IPS DF 6.9 (cell line): Measurements from ENCODE around the gene SLC6A17.

ENCODE experiments used
- DNase-seq: peaks from one replicate; pipeline ENCODE4 v3.0.0-alpha.2; 2013; ENCODE audit warnings: low read depth, low spot score
- H3K27ac ChIP-seq: one replicate; pipeline ENCODE4 v1.5.1; 2013; ENCODE audit warnings: low read length, control low read depth
- H3K27me3 ChIP-seq: 2 replicates; pipeline ENCODE4 v1.6.1; 2013; ENCODE audit warnings: mild to moderate bottlenecking, low read length; ENCODE audit not compliant: control insufficient read depth, insufficient read depth
- H3K36me3 ChIP-seq: 2 replicates; pipeline ENCODE4 v1.6.1; 2013; ENCODE audit warnings: low read length; ENCODE audit not compliant: control insufficient read depth, insufficient read depth
- H3K4me1 ChIP-seq: 2 replicates; pipeline ENCODE4 v1.6.1; 2013; ENCODE audit warnings: low read length; ENCODE audit not compliant: control insufficient read depth, insufficient read depth
- H3K4me3 ChIP-seq: 2 replicates; pipeline ENCODE4 v1.5.1; 2013; ENCODE audit warnings: mild to moderate bottlenecking, low read length
- H3K9me3 ChIP-seq: 2 replicates; pipeline ENCODE4 v1.6.1; 2013; ENCODE audit warnings: low read length, inconsistent platforms; ENCODE audit not compliant: control insufficient read depth, insufficient read depth
- WGBS: extraction: QIAGEN DNeasy Blood & Tissue Kit; methylation state at CpG from one replicate; pipeline ENCODE4 v1.1.7; 2013; ENCODE audit warnings: mixed read lengths, missing lambda C conversion rate; ENCODE audit not compliant: insufficient read length, insufficient coverage; 5-methylcytosine and 5-hydroxymethylcytosine counted together

The SLC6A17 gene

GRCh38 chr1:110218739-110219138, 68.4 kb downstream of the SLC6A17 start:
- WGBS = no CpG with 5 or more reads among the region's 4 CpGs
- 0 out of 2 replicates have a peak, but pooled peaks cover 2% of the 10 kb centered on the region for H3K36me3 ChIP-seq
- H3K27me3 ChIP-seq = no peaks in the 10 kb centered on the region
- no peak overlapping the region for H3K27ac ChIP-seq
- H3K4me3 ChIP-seq = no peak overlapping the region
- no peaks in the 10 kb centered on the region for H3K4me1 ChIP-seq
- H3K9me3 ChIP-seq = no peaks in the 10 kb centered on the region
- DNase-seq = no peak

- Histone ChIP-seq H3K36me3 (0 out of 2 replicates have a peak, but pooled peaks cover 2% of the 10 kb centered on the region), H3K4me1 (no peaks in the 10 kb centered on the region)
Measured at GRCh38 chr1:110220324-110220723, 70.0 kb downstream of the SLC6A17 start.

GRCh38 chr1:110221119-110221518, 70.8 kb downstream of the SLC6A17 start:
- Histone ChIP-seq H3K27ac (no peak overlapping the region), H3K4me3 (no peak overlapping the region), H3K36me3 (0 out of 2 replicates have a peak, but pooled peaks cover 2% of the 10 kb centered on the region), H3K27me3 (no peaks in the 10 kb centered on the region), H3K4me1 (no peaks in the 10 kb centered on the region), H3K9me3 (no peaks in the 10 kb centered on the region)
- DNase-seq = no peak
- no CpG with 5 or more reads among the region's 4 CpGs for WGBS

More at GRCh38 chr1:110220324-110220723, 70.0 kb downstream of the SLC6A17 start:
- WGBS = no CpG with 5 or more reads among the region's 5 CpGs
- no peak overlapping the region for H3K27ac ChIP-seq
- H3K9me3 ChIP-seq = no peaks in the 10 kb centered on the region
- H3K4me3 ChIP-seq = no peak overlapping the region
- no peaks in the 10 kb centered on the region for H3K27me3 ChIP-seq
- no peak for DNase-seq

GRCh38 chr1:110223127-110223526, 72.8 kb downstream of the SLC6A17 start:
- WGBS = no CpG with 5 or more reads among the region's 27 CpGs
- Histone ChIP-seq H3K27ac (no peak overlapping the region), H3K9me3 (no peaks in the 10 kb centered on the region), H3K36me3 (0 out of 2 replicates have a peak, but pooled peaks cover 2% of the 10 kb centered on the region), H3K4me3 (no peak overlapping the region), H3K27me3 (no peaks in the 10 kb centered on the region), H3K4me1 (no peaks in the 10 kb centered on the region)
- no peak for DNase-seq

GRCh38 chr1:110223581-110223980, 73.3 kb downstream of the SLC6A17 start:
- no peaks in the 10 kb centered on the region for H3K4me1 ChIP-seq
- no peak overlapping the region for H3K4me3 ChIP-seq
- H3K27me3 ChIP-seq = no peaks in the 10 kb centered on the region
- H3K36me3 ChIP-seq = 0 out of 2 replicates have a peak, but pooled peaks cover 2% of the 10 kb centered on the region
- WGBS = no CpG with 5 or more reads among the region's 17 CpGs
- H3K27ac ChIP-seq = no peak overlapping the region
- no peaks in the 10 kb centered on the region for H3K9me3 ChIP-seq
- no peak for DNase-seq

- Histone ChIP-seq H3K4me1 (0 out of 2 replicates have a peak, but pooled peaks cover 1% of the 10 kb centered on the region), H3K9me3 (no peaks in the 10 kb centered on the region), H3K27me3 (no peaks in the 10 kb centered on the region), H3K36me3 (0 out of 2 replicates have a peak, but pooled peaks cover 2% of the 10 kb centered on the region), H3K27ac (no peak overlapping the region), H3K4me3 (no peak overlapping the region)
- no CpG with 5 or more reads among the region's 8 CpGs for WGBS
- DNase-seq = no peak
Measured at GRCh38 chr1:110224240-110224995, 74.1 kb downstream of the SLC6A17 start.

- WGBS = no CpG with 5 or more reads among the region's 7 CpGs
- Histone ChIP-seq H3K9me3 (no peaks in the 10 kb centered on the region), H3K4me1 (0 out of 2 replicates have a peak, but pooled peaks cover 1% of the 10 kb centered on the region), H3K36me3 (peaks cover 2% of the 10 kb centered on the region; the same call in 1 of the 2 replicates), H3K27ac (no peak overlapping the region), H3K4me3 (no peak overlapping the region), H3K27me3 (no peaks in the 10 kb centered on the region)
- no peak for DNase-seq
Measured at GRCh38 chr1:110225212-110225611, 74.9 kb downstream of the SLC6A17 start.

- H3K9me3 ChIP-seq = no peaks in the 10 kb centered on the region
- 0 out of 2 replicates have a peak, but pooled peaks cover 1% of the 10 kb centered on the region for H3K4me1 ChIP-seq
- WGBS = no CpG with 5 or more reads among the region's 18 CpGs
- H3K4me3 ChIP-seq = no peak overlapping the region
- no peaks in the 10 kb centered on the region for H3K27me3 ChIP-seq
- DNase-seq = no peak
- no peak overlapping the region for H3K27ac ChIP-seq
- peaks cover 2% of the 10 kb centered on the region; the same call in 1 of the 2 replicates for H3K36me3 ChIP-seq
Measured at GRCh38 chr1:110225756-110226404, 75.6 kb downstream of the SLC6A17 start.

- no peak for DNase-seq
- no peaks in the 10 kb centered on the region for H3K27me3 ChIP-seq
- no peaks in the 10 kb centered on the region for H3K9me3 ChIP-seq
- H3K4me3 ChIP-seq = no peak overlapping the region
- H3K36me3 ChIP-seq = peaks cover 2% of the 10 kb centered on the region; the same call in 1 of the 2 replicates
- no CpG with 5 or more reads among the region's 12 CpGs for WGBS
- H3K4me1 ChIP-seq = 0 out of 2 replicates have a peak, but pooled peaks cover 1% of the 10 kb centered on the region
- no peak overlapping the region for H3K27ac ChIP-seq
Measured at GRCh38 chr1:110227774-110228173, 77.5 kb downstream of the SLC6A17 start.

GRCh38 chr1:110228381-110228780, 78.1 kb downstream of the SLC6A17 start:
- Histone ChIP-seq H3K4me1 (0 out of 2 replicates have a peak, but pooled peaks cover 1% of the 10 kb centered on the region), H3K9me3 (no peaks in the 10 kb centered on the region), H3K27ac (no peak overlapping the region), H3K27me3 (no peaks in the 10 kb centered on the region), H3K4me3 (no peak overlapping the region), H3K36me3 (peaks cover 2% of the 10 kb centered on the region; the same call in 1 of the 2 replicates)
- no CpG with 5 or more reads among the region's 12 CpGs for WGBS
- DNase-seq = no peak
